ENCODE data around the gene FLOT1. TPM values are rescaled to one million over a fixed set of nuclear protein-coding genes. Genes with fewer than 3 reads are reported as not detected.

FLOT1 gene
- total and polyA plus RNA-seq, 9 of the 15 experiments (the other 6 are each of a cell fraction or from before 2014, with no cell fraction given) = 11.7 to 149 (median 118) TPM

GRCh38 chr6:30719791-30720737 lies 22.4 kb downstream of the FLOT1 start, which contains the start of gene TUBB (continued):
- TF ChIP-seq MGA (IDR thresholded peaks at IDR 0.05) (no peak; the same call in 1 of the 2 replicates), PHB2 (IDR thresholded peaks at IDR 0.05; ENCODE audit: low read depth) (no peak), ZNF717 (CRISPR knock-in tag; IDR thresholded peaks at IDR 0.05) (no peak), HSF4 (CRISPR knock-in tag; IDR thresholded peaks at IDR 0.05; ENCODE audit: borderline replicate concordance) (no peak), PHF8 (IDR thresholded peaks at IDR 0.05; ENCODE audit: borderline replicate concordance, low read length) (peak; percentile 53)
